AG10803 (cell line): ENCODE results near the gene SHMT2.
A peak's percentile ranks its signal among the peaks of the same experiment; 100 is the strongest.

Experiments
- DNase-seq: peaks from one replicate; pipeline ENCODE4 v3.0.0; 2010; ENCODE audit warnings: low read depth
- H3K4me3 ChIP-seq: 2 replicates; pipeline ENCODE4 v1.5.1; 2011; ENCODE audit warnings: mild to moderate bottlenecking, low read length, control low read depth
- CTCF ChIP-seq: conservative IDR thresholded peaks from 2 replicates; pipeline ENCODE4 v1.5.1; 2011; ENCODE audit warnings: mild to moderate bottlenecking, low read length, control low read depth, inconsistent platforms

Gene SHMT2

GRCh38 chr12:57240926-57241401, 11.5 kb downstream of the SHMT2 start:
- DNase-seq: no peak
- TF ChIP-seq CTCF: no peak; the same call in 1 of the 2 replicates
- peak overlapping the region; percentile 86 for H3K4me3 ChIP-seq

- DNase-seq: no peak
- no peak; the same call in 1 of the 2 replicates for TF ChIP-seq CTCF
- peak overlapping the region; percentile 86 for H3K4me3 ChIP-seq
These were observed 12.1 kb downstream of the SHMT2 start for GRCh38 chr12:57241402-57242310.

- H3K4me3 ChIP-seq: peak overlapping the region; percentile 86
- DNase-seq: no peak
- TF ChIP-seq CTCF: no peak
These were observed 12.8 kb downstream of the SHMT2 start for GRCh38 chr12:57242329-57242690.

GRCh38 chr12:57242691-57243454, 13.4 kb downstream of the SHMT2 start:
- no peak for DNase-seq
- H3K4me3 ChIP-seq: peak overlapping the region; percentile 30
- peak; percentile 49 for TF ChIP-seq CTCF

DNA sequence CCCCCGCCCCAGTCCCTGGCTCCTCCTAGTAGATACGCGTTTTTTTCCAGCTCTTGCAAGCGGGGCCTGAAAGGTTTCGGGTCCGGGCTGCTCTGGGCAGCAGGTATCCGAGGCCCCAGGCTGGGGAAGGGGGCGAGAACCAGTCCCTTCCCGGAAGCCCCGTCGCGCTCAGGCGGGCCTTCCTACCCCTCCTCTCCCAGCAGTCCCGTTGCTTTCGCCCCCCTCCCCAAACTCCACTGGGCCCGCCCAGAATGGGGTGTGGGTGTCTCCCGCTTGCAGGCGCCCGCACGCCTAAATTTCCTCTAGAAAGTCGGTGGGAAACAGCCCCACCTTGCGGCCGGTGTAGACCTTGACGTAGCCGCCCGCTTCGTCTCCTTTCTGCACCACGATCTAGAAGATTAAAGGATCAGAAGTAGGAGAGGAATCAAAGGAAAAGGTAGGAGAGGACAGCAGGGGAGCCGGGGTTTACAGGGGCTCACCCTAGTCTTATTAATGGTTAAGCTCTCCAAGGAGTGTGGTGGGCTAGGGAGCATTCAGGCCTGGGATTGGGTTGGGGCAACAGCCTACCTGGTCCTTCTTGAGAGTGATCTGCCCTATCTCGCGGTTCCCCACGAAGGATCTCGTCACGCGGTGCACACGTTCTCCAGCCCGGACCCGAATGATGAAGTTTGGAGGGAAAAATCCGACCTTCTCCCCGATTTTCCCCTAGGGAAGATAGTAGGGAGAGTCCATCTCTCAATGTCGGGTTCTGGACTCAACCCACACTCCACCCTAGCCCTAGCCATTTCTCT, 14.2 kb downstream of the SHMT2 start:
- peak; percentile 64 for DNase-seq
- H3K4me3 ChIP-seq: peak overlapping the region; percentile 45
- TF ChIP-seq CTCF: peak; percentile 66

DNA sequence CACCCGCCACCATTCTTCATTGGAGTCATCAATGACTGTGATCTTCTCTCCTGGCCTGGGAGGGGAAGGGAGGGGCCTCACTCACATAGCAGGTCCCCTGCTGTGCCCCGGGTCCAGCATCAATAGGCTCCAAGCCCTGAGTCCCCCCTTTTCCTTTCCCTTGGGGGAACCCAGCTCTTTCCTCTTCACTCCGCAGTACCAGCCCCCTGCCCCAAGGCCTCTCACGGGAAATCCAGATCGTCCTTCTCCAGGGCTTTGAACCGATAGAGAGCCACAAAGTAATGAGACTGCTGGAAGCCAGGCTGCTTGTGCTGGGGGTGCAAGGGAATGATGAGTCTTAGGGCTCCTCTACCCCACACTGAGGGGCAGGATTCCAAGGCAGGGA, 14.8 kb downstream of the SHMT2 start:
- H3K4me3 ChIP-seq: no peak overlapping the region
- no peak for TF ChIP-seq CTCF
- no peak for DNase-seq
